OCI-M1 (cell line): Measurements from ENCODE around the gene NTNG2.

ENCODE experiments used
- DNase-seq: peaks from one replicate; lab custom pipeline; 2025; lab: John Stamatoyannopoulos, UW

Gene NTNG2

GRCh38 chr9:132171702-132172101, 9.8 kb downstream of the NTNG2 start:
- peak; percentile 22 for DNase-seq

DNA sequence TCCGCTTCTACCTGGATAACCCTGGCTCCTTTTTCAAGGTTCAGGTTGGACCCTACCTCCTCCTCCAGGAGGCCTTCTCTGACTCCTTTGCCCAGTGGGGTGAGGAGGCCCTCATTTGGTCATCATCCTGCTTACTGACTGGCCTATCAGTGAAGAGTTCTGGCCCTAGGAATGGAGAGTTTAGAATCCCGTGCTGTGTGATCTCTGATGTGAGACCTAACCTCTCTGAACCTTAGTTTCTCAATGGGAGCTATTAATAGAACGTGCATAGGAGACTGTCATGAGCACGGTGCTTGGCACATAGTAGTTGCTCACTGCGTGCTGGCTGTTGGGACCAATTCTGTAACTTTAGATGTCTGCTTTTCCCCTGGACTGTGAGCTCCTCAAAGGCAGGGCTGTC, 10.3 kb downstream of the NTNG2 start:
- DNase-seq = no peak

DNA sequence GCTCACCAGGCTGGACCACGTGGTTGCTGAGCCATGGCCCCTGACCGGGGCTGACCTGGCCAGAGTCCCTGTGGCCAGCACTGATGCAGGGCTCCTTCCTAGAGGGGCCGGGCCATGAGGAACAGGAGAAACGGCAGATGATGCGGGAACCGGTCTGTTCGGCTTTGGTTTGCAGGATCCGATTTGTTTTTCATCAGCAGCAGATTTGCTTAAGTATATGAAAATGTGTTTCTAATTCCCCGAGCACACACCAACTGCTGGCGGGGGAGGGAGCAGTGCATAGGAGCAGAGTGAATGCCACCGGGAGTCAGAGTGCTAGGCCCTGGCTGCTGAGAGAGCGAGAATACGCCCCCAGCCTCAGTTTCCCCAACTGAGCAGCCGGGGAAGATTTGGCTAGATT, 13.6 kb downstream of the NTNG2 start:
- no peak for DNase-seq

GRCh38 chr9:132176338-132176737, 14.5 kb downstream of the NTNG2 start:
- no peak for DNase-seq

DNA sequence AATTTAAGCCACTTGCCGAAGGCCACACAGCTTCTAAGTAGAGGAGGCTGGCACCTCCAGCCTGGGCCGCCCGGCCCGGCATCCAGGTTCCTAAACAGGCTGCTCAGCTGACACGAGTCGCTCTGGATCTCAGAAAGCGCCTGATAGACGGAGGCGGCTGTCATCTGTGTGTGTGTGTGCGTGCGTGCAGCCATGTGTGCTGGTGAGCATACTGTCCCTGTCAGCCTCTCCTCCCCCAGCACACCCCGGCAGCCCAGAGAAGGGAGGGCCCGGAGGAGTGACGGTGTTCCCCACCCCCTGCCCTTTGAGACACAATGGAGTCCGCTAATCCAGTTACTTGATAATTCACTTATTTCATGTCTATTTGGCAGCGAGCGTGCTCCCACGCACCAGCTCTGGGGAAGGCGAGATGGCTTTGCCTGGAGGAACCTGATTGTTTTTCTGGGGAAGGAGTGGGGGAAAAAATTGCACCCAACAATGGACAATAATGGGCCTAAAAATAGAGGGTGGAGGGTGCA, 20.0 kb downstream of the NTNG2 start:
- DNase-seq = no peak

DNA sequence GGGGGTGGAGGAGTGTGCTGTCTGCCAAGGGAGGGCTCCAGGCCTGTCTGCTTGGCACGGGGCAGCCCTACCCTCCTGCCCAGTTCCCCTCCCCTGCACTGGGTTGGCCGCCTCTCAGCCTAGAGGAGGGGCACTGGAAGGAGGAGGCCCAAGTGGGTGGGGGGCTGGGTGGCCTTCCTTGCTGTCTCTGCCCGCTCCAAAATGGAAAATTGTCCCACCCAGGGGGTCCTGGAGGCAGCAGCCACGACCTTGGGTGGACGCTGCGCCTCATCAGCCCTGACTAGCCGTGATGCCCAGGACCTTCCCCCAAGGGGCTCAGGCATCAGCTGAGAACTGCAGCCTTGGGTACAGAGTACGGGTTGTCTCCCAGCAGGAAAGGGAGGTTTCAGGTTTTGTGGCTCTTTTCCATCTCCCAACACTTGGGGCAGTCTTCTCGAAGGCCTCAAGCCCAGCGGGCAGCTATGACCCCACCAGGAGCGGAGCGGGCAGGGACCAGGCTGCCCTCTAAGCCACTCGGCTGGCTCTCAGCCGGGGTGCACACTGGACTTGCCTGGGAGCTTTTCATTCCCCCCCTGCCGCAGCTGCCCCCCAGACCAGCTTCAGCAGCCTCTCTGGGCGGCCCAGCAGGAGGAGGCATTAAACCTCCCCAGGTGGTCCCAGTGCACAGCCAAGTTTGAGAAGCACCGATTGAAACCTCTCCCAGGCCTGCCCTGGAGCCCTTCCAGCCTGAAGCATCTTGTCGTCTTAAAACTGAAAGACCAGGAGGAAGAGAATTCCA, 20.6 kb downstream of the NTNG2 start:
- DNase-seq = no peak

- DNase-seq = no peak
These were observed 21.3 kb downstream of the NTNG2 start for GRCh38 chr9:132183134-132183533.

DNA sequence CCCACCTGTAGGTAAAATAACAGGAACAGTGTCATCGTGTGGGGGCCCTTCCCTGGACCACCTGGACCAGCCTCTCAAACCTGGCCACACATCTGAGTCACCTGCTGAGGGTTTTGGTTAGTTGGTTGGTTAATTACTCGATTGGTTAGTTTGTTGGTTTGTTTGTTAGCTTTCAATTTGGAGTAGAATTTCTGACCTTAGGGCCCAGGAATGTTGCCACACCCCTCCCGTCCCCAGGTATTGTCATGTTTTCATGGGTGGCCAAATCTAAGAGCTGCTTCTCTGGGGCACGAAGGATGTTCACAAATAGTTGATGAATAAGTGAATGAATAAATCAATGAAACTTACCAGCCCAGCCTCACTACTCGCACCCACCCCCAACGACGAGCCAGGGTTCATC, 21.9 kb downstream of the NTNG2 start:
- no peak for DNase-seq

GRCh38 chr9:132184124-132184523, 22.3 kb downstream of the NTNG2 start:
- DNase-seq = no peak

DNA sequence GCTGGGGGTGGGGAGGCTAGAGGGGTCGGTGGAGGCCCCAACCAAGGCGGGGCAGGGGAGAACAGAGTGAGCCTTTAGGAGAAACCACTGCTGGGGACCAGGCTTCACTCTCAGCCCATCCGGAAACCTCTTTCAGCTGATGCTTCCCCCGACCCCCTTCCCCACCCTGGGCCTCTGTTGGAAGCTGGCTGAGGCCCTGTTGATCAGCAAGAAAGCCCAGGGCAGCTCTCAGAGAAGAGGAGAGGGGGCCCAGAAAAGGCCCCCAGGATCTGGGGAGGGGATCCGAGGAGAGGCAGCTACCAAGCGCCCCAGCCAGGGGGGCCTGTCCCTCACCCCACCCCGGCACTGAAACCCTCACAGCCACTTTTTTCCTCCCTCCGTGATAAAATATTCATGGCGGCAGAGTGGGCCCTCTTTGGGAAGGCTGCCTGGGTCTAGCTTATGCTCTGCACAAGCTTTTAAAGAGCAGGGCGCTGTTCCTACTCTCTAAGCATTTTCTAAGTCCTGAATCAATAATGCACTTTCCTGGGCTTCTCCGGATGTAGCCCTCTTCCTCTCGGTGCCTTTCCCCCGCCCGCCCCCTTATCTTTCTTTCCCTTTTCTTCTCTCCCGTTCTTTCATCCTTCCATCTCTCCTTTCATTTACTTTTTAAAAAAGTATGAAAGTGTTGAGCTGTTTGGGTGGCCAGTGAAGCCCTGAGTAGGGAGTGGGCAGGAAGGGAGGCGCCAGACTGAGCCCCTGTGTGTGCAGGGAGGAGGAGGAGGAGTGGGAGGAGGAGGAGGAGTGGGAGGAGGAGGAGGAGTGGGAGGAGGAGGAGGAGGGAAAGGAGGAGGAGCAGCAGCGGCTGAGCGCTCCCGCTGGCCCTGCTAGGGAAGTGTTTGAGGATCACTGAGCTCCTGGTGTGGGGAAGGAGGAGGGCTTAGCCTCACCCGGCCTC, 23.5 kb downstream of the NTNG2 start:
- DNase-seq = no peak

DNA sequence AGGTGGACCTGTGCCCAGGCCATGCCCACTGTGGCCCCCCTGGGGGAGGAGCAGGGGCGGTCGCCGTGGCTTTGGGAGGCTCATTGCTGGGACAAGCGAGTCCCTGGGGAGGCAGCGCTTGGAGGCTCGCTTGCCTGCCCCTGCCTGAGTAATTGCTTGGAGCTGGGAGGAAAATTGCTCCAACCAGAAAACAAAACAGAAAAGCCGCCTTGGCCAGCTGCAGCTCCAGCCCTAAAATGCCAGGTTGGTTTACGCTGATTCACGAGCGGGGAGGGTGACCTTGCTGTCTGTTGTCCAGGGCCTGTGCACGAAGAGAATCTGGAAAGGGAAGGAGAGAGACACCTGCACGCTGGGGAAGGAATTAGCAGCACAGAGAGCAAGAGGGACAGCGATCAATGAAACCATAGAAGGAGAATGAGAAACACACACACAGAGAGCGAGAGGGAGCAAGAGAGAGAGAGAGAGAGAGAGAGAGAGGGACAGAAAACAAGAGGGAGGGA, 25.3 kb downstream of the NTNG2 start:
- DNase-seq = no peak

DNA sequence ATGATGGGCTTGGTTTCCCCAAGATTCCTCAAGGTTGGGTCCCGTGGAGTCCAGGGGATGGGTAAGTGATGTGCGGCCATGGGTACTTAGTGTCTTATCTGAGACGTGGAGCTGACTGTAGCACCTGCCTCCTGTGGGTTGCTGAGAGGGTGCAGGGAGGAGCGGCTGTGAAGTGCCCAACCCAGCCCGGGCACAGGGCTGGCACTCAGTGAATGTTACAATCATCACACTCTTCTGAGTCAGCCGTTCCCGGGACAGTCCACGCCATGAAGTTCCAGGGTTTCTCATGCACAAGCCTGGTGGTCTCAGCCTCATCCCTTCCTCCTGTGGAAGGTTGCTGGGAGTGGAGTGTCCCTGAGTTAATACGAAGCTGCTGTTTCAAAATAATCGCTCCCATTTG, 29.1 kb downstream of the NTNG2 start:
- no peak for DNase-seq

DNA sequence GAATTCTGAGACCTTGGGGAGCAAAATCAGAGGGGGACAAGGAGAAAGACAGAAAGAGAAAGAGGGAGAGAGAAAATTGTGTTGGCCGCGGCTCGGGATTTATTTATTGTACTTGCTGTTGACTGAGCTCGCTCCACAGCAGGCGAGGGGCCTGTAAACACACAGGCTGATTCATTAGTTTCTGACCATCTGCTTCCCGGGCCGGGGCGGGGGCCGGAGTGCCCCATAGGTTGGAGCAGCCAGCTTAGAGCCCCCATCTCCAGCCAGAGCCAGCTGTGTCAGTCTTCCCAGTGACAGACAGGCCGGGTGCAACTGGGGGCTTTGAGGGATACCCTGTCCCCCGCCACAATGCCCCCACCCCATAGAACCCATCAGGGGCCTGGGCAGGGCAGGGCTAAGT, 30.9 kb downstream of the NTNG2 start:
- DNase-seq = no peak

DNA sequence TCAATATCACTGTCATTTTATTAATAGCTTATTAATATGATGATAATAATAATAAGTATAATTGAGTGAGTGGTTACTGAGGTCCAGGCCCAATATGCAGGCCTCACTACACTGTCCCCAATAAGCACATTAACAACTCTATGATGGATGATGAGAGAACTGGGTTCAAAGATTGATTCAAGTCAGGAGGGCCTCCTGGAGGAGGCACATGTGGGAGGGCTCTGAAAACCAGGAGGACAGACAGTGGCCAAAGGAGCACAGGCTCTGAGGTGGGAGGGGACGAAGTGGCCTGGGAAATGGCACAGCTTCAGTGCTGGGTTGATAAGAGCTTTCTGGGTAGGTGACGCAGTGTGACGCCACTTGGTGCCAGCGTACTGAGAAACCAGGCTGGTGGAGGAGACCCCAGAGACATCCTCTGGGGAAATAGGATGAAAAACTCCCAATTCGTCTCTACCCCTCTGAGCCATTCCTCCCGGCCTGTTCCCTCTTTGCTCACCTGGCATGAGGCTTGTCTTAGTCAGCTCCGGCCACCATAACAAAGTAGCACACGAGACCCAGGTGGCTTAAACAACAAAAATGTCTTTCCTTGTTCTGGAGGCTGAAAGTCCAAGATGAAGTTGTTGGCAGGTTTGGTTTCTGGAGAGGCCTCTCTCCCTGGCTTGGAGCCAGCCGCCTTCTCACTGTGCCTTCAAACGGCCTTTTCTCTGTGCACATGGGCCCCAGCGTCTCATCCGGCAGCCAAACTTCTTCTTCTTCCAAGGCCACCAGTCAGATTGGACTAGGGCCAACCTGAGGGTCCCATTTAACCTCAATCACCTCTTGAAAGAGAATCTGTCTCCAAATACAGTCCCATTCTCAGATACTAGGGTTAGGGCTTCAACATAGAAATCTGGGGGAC, 31.6 kb downstream of the NTNG2 start:
- no peak for DNase-seq

DNA sequence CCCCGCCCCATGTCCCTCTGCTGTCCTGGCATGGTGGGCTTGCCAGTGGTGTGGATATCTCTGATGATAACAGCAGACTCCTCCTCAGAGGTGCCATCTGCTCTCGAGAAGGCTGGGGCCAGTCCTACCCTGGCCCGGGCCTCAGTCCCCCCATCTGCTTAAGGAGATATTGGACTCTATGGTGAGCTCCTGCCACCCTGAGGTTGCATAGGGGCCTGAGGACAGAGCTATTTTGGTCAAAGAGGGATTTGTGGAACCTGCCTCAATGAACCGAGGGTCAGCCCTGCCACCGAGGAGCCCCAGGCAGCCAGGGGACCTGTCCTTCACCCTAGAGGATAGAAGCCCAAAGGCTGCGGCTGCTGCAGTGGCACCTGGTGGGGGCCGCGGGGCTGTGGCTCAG, 32.6 kb downstream of the NTNG2 start:
- no peak for DNase-seq

DNA sequence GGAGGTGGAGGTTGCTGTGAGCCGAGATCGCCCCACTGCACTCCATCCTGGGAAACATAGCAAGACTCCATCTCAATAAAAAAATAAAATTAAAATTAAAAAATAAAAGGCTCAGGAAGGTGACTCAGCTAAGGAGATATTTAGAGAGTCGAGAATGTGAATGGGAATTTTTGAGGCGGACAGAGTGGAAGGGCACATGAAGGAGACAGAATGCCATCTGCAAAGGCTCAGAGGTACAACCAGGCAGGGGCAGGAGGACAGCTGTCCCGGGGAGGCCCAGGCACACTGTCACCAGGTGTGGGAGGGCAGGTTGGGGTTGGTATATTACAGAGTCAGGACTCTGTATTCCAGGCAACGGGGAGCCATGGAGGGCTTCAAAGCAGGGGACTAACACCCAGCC, 35.5 kb downstream of the NTNG2 start:
- DNase-seq = no peak

DNA sequence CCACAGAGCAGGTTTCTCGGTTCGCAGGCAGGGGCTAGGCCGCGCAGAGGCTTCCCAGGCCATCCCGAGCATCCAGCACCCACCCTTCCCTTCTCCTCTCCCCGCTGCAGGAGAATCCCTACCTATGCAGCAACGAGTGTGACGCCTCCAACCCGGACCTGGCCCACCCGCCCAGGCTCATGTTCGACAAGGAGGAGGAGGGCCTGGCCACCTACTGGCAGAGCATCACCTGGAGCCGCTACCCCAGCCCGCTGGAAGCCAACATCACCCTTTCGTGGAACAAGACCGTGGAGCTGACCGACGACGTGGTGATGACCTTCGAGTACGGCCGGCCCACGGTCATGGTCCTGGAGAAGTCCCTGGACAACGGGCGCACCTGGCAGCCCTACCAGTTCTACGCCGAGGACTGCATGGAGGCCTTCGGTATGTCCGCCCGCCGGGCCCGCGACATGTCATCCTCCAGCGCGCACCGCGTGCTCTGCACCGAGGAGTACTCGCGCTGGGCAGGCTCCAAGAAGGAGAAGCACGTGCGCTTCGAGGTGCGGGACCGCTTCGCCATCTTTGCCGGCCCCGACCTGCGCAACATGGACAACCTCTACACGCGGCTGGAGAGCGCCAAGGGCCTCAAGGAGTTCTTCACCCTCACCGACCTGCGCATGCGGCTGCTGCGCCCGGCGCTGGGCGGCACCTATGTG, 36.1 kb downstream of the NTNG2 start:
- no peak for DNase-seq

DNA sequence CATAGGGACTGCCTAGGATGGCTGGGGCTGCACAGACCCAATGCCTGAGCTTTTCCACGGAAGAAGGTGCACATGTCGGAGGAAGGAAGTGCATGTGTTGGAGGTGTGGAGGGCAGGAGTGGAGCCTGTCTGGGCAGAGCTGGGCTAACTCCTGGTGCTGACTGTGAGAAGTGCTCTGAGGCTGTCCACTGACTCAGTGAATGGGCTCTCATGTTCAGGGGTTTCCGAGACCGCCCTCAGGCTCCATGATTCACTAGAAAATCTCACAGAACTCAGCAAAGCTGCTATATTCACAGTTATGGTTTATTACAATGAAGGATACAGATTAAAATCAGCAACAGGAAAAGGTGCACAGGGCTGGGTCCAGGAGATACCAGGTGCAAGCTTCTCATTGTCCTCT, 37.2 kb downstream of the NTNG2 start:
- DNase-seq = no peak

GRCh38 chr9:132200706-132201105, 38.8 kb downstream of the NTNG2 start:
- DNase-seq = no peak

GRCh38 chr9:132201139-132201538, 39.3 kb downstream of the NTNG2 start:
- DNase-seq = no peak
